NCI-H510A (cell line): ENCODE data around the gene ARAP1.
A peak's percentile ranks its signal among the peaks of the same experiment; 100 is the strongest.

ENCODE experiments used
- DNase-seq: peaks from one replicate; lab custom pipeline; 2025; lab: John Stamatoyannopoulos, UW

ARAP1 gene

DNA sequence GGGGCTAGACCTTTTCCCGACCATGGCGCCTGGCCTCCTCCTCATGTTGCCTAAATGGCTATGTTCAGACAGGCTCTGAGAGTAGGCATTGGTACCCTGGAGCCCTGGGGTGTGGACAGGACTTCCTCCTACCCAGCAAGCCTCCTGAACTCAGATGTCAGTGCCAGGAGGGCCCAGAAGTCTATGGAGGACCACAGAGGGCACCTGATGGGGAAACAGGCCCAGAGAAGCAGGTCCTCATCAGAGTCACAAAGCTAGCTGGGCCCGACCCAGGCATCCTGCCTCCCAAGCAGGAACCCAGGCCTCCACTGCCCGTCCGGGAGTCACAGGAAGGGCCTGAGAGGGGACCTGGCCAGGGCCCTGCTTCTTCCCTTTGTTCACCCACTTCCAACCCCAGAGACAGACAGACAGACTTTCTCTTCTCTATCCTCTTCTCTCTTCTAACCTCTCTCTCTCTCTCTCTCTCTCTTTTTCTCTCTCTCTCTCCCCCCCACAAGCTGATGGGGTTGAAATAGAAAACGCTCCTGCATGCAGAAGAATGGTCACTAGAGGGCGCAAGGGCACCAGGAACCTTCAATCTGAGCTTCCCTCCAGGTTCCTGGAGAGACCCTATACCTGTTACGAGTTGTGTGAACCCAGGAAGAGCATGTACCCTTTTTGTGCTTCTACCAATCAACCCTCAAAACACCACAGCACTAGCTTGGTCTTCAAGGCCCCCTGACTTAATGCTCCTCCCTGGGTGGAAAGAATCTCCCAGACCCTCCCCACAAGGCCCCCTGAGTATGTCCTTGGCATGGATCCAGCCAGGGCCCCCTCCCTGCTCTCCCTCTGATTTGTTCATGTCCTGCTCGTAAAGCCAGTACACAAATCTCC is 27.1 kb downstream of the ARAP1 start:
- peak; percentile 42 for DNase-seq

DNA sequence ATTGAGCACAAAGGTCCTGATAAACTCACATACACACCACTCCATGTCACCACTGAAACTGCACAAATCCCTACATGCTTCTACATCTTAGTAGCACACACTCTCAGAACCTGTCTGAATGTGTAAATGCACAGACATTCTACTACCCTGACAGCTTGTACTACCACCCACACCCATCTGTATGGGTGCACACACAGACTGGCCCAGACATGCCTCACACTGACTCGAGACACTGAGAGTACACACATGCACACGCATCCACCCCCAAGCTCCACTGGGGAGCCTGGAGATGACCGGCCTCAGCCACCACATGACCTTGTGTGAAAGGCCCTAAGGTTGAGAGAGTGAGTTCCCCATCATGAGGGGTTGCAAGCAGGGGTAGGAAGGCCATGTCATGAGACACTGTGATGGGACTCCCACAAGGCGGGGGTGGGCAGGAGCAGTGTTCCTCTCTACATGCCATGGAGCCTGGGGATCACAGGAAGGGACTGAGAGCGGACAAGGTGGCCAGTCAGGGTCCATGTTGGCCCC is 28.1 kb downstream of the ARAP1 start:
- no peak for DNase-seq

DNA sequence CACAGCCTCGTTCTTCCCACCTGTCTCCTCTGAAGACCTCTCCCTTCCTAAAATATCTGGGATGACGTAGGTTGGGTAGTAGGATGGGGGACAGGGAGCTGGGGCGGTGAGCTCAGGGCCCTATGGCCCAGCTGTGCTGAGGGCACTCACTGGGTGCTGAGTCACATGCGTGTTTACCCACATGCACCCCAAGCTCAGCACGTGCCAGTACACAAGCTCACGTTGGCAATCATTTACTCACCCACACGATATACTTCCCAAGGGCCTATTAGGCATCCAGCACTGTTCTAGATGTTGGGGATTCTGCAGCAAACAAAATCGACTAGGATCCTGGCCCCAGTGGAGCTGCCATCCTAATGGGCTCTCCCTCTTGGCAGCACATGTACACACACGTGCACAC is 28.7 kb downstream of the ARAP1 start:
- no peak for DNase-seq

DNA sequence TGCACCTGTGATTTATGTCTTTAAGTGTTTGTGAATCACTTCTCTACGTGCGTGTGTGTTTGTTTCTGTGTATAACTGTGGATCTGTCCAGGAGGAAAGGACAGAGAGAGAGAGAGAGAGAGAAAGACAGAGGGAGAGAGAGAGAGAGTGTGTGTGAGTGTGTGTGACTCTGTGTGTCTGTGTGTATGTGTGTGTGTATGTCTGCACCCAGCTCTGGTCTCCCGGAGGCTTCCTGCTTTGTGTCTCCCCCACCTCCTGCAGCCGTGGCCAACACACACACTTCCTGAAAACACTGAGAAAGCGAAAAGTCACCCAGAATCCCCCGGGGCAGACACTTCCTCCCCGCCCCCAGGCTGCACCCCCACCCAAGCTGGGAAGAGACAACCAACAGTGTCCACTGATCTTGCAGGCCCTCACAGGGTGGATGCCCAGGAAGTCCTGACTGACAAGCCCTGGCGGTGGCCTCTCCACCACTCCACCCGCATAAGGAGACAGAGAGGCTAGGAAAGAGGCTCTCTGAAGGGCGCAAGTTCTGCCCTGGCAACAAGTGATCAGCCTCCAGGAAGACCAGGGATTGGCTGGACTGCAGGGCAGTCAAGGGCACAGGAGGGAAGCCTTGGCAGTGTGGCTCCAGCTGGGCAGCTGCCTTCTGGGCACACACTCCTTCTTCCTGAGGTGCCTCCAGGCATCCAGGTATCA is 30.0 kb downstream of the ARAP1 start:
- DNase-seq, result peak; percentile 69

DNA sequence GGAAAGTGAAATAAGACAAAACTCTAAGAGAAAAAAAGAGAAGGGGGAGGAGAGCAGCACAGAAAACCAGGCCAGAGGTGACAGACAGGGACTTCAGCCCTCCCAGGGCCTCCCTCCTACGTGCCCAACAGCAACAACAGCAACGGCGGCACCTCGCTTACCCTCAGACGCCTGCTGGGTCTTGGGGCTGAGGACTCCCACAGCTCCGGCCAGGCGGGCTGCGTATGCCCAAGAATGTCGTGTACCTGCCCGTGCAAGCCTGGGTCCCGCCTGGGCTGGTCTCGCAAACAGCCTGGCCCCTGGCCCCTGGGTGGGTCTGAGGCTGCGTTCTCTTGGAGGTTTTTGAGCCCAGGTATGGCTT is 30.5 kb downstream of the ARAP1 start:
- DNase-seq, result no peak

DNA sequence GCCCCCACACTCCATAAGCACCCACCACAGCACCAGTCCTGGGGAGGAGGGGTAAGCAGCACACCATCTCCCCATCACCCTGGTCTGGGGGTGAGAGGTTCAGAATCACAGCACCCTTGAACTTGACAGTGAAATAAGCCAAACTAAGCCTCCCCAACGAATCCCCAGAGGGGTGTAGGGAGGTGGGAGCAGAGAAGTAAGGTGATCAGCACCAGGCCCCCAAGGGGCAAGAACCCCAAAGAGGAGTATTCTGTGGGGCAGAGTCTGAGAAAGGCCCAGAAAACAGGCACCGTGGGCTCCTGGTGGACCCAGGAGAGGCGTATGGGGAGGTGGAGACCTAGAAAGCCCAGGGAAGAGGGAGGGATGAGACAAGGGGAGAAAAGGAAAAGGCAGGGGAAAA is 30.9 kb downstream of the ARAP1 start:
- DNase-seq, result no peak

DNA sequence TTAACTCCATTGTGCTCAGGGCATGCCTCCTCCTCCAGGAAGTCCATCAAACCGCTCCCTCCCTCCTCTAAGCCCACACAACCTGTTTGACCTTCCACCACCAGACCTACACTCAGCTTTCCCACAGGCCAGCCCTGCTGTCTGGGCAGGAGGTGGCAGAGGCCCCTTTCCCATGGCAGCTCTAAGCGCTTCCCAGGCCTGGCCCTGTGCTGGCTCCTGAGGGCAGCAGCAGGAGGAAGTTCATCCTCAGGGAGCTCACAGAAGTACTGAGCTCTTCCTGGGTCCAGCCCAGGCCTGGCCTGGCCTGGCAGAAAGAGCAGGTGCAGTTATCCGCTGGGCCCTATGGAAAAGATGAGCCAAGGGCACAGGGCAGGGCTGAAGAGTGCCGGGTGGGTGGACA is 31.4 kb downstream of the ARAP1 start:
- no peak for DNase-seq

DNA sequence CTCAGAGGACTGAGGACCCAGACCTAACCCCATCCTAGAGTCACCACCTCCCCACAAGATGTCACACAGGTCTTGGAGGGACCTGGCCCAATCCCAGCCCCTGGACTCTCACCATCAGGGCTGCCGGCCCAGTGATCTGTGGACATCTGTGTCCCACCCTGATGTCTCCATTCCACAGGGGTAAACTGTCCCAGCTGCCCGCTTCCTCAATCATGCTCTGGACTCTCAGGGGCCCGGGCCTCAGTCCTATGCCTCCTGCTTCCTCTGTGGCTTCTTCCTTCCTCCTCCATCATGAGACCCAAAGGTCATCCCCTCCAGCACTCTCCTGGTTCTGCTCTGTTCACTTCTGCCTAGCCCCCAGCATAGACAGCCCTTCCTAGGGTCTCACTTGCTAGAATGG is 32.2 kb downstream of the ARAP1 start:
- DNase-seq, result no peak

DNA sequence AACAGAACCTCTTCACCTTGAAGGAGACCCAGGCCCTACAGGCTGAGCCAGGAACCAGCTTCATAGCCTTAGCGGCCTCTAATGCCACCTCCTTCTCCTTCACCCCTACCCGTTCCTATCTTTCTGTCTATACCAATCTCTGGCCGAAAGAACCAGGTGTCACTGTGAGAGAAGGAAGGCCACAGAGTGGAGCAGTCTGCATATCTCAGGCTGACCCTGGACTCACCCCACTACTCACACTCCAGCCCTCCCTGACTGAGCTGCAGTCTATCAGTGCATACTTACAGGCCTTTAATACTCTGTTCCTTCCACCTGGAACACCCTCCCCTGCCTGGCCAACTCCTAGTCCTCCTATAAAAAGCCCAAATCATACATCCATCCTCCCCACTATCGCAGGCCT is 32.7 kb downstream of the ARAP1 start:
- DNase-seq, result no peak

DNA sequence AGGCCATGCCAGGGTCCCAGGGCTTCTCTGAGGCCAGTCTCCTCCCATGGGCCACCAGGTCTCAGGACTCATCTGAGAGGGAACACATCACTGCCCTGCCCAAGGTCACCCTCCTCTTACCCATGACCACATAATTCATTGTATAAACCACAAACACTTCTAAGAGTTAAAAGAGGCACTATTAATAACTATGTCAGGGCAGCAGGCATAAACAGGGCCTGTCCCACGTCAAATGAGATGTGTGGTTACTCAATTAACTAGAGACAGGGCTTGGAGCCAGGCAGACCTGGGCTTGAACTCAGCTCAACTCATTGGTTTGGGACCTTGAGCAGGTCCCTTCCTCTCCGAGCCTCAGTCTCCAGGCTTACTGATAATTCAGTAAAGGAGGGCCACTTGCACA is 33.1 kb downstream of the ARAP1 start:
- no peak for DNase-seq

DNA sequence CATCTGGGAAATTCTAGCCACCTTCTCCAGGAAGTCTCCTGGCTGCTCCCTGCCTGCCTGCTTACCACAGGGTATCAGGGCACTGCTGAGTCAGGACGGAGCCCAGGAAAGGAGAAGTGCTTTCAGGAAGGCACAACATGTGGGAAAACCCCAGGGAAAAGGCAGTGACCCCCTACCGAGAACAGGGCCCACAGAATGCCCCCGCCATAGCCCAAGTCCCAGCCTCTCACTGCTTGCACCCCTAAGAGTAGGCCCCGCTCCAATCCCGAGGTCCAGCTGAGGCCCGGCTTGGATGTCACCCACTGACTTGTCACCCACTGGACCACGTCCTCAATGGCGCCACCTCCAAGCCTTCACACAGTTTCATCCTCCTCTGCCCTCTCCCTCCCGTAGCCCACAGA is 34.1 kb downstream of the ARAP1 start:
- DNase-seq, result no peak

DNA sequence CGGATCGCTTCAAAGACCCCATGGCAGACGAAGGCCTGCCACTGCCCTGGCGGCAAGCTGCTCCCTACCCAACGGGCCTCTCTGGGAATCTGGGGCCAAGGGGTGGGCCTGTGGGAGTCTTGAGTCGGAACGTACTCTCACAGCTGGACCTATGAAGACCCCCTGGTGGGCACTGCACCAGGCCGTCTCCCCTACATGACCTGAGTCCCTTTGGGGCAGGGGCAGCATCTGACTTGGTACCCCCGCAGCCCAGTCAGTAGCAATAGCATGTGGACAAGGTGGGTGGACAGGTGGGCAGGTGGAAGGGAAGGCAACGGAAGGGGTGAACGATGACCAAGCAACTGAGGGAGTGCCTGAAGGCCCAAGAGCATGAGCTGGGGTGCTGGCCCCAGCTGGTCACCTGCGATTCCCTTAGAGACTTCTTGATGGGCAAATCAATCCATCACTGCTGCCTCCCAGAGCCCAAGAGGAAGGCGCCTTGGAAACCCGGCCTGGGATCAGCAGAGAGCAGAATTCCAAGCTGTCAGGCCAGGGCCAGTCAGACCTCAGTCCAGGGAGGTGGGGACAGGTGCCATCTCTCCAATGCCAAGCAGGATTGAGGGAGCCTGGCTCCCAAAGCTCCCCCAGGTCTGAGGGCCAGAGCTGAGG is 35.3 kb downstream of the ARAP1 start:
- no peak for DNase-seq

DNA sequence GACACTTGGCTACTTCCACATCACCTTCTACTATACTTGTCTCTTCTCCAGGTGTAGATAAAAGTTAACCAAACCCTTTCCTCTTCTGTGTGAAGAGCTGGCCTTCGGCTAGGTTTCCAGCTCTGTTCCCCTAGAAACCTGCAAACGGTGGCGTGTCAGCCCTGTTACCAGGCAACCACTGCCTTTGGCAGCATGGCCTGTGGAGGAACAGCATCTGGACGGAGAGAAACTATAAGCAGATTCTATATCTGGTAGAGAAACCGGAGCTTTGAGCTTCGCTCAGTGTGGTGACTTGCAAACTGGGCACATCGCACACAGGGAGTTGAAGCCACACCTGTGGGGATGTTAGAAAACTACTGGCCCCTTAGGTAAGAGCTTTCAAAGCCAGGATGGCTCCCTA is 35.9 kb downstream of the ARAP1 start:
- no peak for DNase-seq

DNA sequence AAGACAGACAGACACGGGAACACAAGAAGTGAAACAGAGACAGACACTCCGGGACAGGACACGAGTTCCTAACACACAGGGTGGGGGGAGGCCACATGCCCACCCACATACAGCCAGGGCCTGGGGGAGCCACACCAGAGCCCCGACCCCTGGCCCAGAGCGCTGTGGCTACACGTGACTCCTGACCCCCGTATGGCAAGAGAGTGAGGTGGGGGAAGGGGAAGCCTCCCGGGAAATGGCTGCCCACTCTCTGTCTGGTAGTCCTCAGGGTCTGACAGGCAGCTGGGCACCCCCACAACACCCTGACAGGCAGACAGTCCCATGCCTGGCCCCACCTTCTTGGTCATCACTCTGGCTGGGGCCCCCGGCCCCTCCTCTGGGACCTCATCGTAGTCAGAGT is 39.4 kb downstream of the ARAP1 start:
- no peak for DNase-seq

DNA sequence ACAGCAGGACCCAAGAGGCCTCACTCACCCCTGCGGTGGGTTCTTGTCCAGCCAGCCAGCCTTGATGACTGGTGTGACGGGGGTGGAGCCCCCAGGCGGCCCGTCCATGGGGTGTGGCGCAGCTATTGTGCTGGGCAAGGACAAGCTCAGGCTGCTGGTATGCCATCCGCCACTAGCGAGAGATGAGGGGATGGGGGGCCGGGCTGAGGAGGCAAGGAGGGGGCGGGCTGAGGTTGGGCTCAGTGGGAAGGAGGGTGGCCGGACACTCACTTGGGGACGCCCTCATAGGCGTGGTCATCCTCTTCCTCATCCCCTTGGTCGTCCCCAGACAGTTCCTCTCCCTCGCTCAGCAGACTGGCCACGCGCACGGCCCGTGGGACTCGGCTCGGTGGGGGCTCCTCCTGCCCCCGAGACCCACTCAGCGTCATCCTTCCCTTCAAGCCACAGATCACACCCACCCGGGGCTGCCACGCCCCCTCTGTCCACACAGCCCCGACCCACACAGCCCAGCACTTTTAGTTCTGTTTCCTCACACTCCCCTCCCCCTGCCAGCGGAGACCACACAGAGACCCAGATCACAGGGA is 39.9 kb downstream of the ARAP1 start:
- no peak for DNase-seq

DNA sequence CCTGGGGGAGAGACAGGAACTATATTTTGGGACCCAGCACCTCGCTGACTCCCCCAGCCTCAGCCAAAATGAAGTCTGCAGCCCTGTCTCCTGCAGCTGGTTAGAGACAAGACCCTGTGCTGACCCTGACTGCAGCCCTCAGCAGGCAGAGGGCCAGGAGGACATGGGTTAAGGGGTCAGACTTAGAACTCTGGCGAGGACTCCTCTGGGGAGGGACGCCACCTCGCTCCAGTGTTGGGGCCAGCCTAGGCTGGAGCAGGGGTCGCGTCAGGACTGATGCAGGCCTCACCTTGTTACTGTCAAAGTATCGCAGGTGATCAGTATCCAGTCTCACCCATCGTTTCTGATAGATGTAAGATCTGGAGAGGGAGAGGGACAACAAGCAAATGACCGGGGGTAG is 41.1 kb downstream of the ARAP1 start:
- no peak for DNase-seq

DNA sequence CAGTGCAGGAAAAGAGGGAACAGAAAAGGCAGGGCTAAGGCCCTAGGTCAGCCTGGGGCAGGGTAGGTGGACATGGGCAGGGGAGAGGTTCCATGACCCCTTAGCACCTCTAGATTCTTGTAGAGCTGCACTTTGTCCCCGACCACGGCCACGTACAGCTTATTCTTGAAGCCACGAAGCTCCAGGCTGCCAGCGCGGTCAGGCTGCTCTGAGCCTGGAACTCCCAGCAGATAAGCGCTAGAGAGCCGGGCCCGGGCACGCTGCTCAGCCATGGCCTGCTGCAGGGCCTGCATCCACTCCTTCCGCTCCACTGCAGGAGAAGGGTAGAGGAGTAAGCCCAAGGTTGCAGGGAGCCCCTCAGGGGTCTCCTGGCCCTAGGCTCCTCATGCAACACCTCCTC is 41.9 kb downstream of the ARAP1 start:
- no peak for DNase-seq

DNA sequence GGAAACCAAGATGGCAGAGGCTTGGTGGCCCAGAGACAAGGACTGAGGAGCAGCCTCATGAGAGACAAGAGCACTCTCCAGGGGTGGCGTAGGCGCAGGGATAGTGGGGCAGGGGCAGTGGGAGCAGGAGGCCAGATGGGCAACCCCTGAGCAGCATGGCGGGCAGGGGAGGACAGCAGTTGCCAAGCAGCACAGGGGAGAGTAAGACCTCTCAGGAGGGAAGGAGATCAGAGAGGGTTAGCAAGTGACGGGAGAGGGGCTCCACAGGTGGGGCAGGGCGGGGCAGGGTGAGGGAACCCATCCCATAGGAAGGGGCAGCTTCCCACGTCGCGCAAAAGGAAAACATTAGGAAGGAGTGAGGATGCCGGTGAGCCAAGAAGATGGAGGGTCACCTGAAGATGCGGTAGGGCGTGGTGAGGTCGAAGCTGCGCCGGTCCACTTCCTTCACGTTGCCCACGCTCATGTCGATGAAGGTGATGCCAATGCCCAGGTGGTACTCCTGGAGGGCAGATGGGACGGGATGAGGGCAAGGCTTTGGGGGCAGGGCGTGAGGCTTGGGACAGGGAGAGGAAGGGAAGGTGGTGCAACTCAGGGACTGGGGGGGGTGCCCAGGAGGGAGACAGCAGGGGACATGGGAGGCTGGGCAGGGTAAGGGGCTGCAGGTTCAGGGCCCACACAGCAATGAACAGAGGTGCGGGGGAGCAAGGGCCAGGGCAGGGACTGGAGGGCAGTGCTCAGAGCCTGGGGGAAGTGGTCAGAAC is 42.5 kb downstream of the ARAP1 start:
- no peak for DNase-seq

DNA sequence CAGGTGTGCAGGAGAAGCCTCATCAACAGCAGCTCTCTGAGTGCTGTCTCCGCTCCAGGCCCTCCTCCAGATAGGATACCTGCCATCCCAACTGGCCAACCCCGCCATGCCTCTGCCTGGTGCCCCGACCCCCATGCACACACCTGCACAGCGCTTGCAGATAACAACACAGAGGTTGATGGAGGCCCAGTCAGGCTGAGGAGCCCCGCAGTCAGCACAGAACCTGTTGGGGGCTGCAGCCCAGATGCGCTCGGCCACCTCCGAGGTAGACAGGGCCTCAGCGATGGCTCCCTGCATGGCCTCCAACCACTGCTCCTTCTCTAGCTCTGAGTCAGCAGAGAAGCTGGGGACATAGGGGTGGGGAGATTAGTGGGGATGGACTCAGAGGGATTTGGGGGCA is 45.2 kb downstream of the ARAP1 start:
- no peak for DNase-seq

DNA sequence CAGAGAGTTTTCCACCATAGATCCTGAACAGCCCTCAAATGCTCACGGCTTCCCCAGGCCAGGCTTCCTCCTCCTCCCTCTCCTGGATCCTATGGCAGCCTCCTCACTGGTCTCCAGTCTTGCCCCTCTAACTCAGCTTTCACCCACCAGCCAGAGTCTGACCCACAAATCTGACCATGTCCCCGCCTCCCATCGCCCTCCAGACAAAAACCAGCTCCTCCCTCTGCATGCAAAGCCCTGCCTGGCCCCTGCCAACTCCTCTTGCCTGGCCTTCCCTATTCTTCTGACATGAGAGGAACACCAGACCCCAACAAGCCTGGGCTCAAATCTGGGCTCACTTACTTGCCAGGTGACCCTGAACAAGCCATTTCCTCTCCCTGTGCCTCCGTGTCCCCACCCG is 45.6 kb downstream of the ARAP1 start:
- DNase-seq, result no peak

DNA sequence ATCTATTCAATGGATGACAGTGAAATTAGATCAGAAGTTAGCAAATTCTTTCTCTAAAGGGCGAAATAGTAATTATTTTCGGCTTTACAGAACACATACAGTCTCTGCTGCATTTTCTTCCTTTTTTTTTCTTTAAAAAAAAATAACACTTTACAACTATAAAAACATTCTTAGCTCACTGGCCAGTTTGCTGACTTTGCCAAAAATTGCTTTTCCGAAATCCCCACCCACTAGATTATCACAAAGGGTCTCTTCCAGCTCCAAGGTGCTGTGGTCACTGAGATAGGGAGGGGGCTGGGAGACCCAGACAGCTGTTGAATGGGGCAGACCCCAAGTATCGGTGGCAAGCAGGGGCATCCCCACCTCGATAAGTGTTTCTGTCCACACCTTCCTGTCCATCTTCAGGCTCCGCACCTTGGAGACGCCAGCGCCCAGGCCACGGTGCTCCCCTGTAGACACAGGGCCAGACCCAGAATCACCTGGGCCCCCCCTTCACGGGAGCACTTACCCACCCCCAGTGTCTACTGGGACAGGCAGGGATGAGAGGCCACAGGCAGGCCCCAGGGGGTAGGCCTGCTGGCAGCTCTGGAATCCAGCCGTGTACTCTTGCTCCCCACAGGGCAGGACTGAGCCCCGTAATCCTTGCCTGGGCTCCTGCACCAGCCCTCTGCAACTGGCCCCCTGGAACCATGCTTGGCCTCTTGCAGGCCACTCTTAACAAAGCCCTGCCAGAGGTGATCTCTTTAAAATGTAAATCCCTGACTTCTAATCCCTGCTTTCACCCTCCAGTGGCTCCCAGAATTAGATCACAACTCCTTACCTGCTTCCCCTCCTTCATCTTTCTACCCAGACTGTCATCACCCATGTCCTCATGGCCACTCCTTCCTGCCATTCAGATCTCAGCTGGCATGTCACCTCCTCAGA is 46.5 kb downstream of the ARAP1 start:
- DNase-seq, result no peak
